ENCODE measurements around the gene CYREN.
A peak's percentile ranks its signal among the peaks of the same experiment; 100 is the strongest.

CYREN gene, protein sequence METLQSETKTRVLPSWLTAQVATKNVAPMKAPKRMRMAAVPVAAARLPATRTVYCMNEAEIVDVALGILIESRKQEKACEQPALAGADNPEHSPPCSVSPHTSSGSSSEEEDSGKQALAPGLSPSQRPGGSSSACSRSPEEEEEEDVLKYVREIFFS

DNA sequence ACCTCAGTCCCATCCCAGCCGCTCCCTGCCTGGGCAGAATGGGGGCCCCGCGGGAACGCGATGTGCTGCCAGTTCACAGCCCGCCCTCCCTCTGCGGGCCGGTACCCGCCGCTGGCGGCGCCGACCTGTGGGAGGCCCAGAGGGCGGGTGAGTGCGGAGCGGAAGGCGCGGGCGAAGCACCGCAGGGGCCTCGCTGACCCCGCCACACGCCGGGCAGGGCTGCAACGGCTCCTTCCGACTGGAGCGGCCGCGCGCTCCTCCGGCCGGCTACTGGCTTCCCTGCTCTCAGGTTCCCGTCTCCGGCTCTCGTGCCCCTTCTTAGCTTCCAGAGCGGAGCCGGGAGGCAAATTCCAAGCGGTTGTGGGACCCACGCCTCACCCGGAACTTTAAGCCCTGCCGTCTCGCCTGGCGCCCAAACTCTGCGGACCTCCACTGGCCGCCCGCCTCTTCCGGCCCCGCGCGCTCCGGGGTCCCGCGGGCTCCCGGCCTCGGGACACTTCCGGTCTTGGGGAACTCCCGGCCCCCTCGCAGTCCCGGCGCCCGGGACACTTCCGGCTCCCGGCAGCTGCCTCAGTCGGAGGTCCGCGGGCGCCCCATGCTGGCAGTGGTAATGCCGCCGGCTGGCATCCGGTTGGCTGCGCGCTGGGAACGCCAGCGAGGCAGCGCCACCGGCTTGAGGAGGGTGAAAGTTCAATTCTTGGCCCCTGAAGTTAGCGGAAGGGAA is at the start of gene CYREN:
TSS of gene CYREN (minus strand) at position 434 of the 724 bp plus-strand sequence. CDS start 1,785 bp downstream, outside the sequence.
- Histone ChIP-seq H3K27ac (ENCODE audit: poor library complexity, severe bottlenecking) (peak within 1 kb of the TSS; percentile 93), H3K4me1 (ENCODE audit: insufficient read depth, poor library complexity, severe bottlenecking) (peaks cover 8% of the 10 kb centered on the region), H3K9me3 (ENCODE audit: severe bottlenecking) (no peaks in the 10 kb centered on the region), H3K27me3 (ENCODE audit: insufficient read depth, poor library complexity, severe bottlenecking) (no peaks in the 10 kb centered on the region), H3K36me3 (ENCODE audit: low read depth) (peaks cover 33% of the 10 kb centered on the region), H3K4me3 (ENCODE audit: severe bottlenecking) (peak within 1 kb of the TSS; percentile 77)
- TF ChIP-seq, protein P1, sequence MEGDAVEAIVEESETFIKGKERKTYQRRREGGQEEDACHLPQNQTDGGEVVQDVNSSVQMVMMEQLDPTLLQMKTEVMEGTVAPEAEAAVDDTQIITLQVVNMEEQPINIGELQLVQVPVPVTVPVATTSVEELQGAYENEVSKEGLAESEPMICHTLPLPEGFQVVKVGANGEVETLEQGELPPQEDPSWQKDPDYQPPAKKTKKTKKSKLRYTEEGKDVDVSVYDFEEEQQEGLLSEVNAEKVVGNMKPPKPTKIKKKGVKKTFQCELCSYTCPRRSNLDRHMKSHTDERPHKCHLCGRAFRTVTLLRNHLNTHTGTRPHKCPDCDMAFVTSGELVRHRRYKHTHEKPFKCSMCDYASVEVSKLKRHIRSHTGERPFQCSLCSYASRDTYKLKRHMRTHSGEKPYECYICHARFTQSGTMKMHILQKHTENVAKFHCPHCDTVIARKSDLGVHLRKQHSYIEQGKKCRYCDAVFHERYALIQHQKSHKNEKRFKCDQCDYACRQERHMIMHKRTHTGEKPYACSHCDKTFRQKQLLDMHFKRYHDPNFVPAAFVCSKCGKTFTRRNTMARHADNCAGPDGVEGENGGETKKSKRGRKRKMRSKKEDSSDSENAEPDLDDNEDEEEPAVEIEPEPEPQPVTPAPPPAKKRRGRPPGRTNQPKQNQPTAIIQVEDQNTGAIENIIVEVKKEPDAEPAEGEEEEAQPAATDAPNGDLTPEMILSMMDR (IDR thresholded peaks at IDR 0.05; ENCODE audit: poor library complexity, severe bottlenecking) = peak; percentile 94
- ATAC-seq (ENCODE audit: low read depth) (peak; percentile 86), DNase-seq (ENCODE audit: low spot score) (peak; percentile 94)

GRCh38 chr7:135217645-135218509 is 47.4 kb upstream of the CYREN start:
- TF ChIP-seq, protein P1 (IDR thresholded peaks at IDR 0.05; ENCODE audit: poor library complexity, severe bottlenecking) = no peak

GRCh38 chr7:135215698-135216097 is 45.2 kb upstream of the CYREN start:
- ATAC-seq (ENCODE audit: low read depth) = no peak
- H3K4me3 ChIP-seq (ENCODE audit: severe bottlenecking) = no peak overlapping the region
- no peak overlapping the region for H3K27ac ChIP-seq (ENCODE audit: poor library complexity, severe bottlenecking)
- TF ChIP-seq, protein P1 (IDR thresholded peaks at IDR 0.05; ENCODE audit: poor library complexity, severe bottlenecking) = no peak
- H3K9me3 ChIP-seq (ENCODE audit: severe bottlenecking) = no peaks in the 10 kb centered on the region
- no peak for DNase-seq (ENCODE audit: low spot score)
- H3K4me1 ChIP-seq (ENCODE audit: insufficient read depth, poor library complexity, severe bottlenecking) = no peaks in the 10 kb centered on the region
- no peaks in the 10 kb centered on the region for H3K36me3 ChIP-seq (ENCODE audit: low read depth)
- no peaks in the 10 kb centered on the region for H3K27me3 ChIP-seq (ENCODE audit: insufficient read depth, poor library complexity, severe bottlenecking)

More at GRCh38 chr7:135217645-135218509, 47.4 kb upstream of the CYREN start:
- Histone ChIP-seq H3K9me3 (ENCODE audit: severe bottlenecking) (no peaks in the 10 kb centered on the region), H3K27me3 (ENCODE audit: insufficient read depth, poor library complexity, severe bottlenecking) (no peaks in the 10 kb centered on the region), H3K27ac (ENCODE audit: poor library complexity, severe bottlenecking) (no peak overlapping the region), H3K36me3 (ENCODE audit: low read depth) (no peaks in the 10 kb centered on the region), H3K4me3 (ENCODE audit: severe bottlenecking) (no peak overlapping the region), H3K4me1 (ENCODE audit: insufficient read depth, poor library complexity, severe bottlenecking) (no peaks in the 10 kb centered on the region)
- ATAC-seq (ENCODE audit: low read depth) = no peak
- no peak for DNase-seq (ENCODE audit: low spot score)

DNA sequence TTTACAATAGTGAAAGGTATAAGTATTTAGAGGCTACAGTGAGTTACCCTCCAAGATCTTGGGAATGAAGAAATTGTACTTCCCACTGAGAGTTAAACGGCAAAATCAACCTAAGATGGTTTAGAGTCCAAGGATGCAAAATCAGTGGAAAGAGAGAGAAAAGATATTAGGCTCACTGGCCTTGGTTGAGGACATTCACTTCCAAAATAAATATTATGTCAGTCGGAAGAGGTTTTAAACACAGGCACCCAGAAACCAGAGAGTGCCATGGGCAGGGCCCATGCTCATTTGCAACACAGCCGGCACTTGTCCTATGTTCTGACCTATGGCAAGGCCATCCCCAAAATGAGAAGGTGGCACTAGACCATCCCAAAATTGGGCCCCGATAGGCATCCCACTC is 44.7 kb upstream of the CYREN start:
- no peaks in the 10 kb centered on the region for H3K36me3 ChIP-seq (ENCODE audit: low read depth)
- no peaks in the 10 kb centered on the region for H3K9me3 ChIP-seq (ENCODE audit: severe bottlenecking)
- TF ChIP-seq, protein P1 (IDR thresholded peaks at IDR 0.05; ENCODE audit: poor library complexity, severe bottlenecking) = no peak
- H3K27me3 ChIP-seq (ENCODE audit: insufficient read depth, poor library complexity, severe bottlenecking) = no peaks in the 10 kb centered on the region
- H3K27ac ChIP-seq (ENCODE audit: poor library complexity, severe bottlenecking) = no peak overlapping the region
- no peak overlapping the region for H3K4me3 ChIP-seq (ENCODE audit: severe bottlenecking)
- H3K4me1 ChIP-seq (ENCODE audit: insufficient read depth, poor library complexity, severe bottlenecking) = no peaks in the 10 kb centered on the region
- DNase-seq (ENCODE audit: low spot score) (no peak), ATAC-seq (ENCODE audit: low read depth) (no peak)

All from RWPE2 (cell line).